Keratinocyte (primary cell): Measurements from ENCODE around the gene GPBP1. TPM values are rescaled to one million over a fixed set of nuclear protein-coding genes. Genes with fewer than 3 reads are reported as not detected.
"Not testable (repeated sequence)": the region's sequence is repeated elsewhere in the genome, so short reads cannot be mapped to it uniquely, and the experiment has no call there.

Experiments
- DNase-seq: peaks from one replicate; pipeline ENCODE4 v3.0.0-alpha.2; 2011; ENCODE audit warnings: low read depth, missing footprints, low spot score
- FAIRE-seq: peaks from 2 replicates; lab custom pipeline; 2011; peaks lifted over from hg19 to GRCh38; lab: Jason Lieb, UNC
- H2AFZ ChIP-seq: 2 replicates; pipeline ENCODE4 v1.6.0; 2012; ENCODE audit warnings: low read length, control low read depth, inconsistent platforms; ENCODE audit not compliant: control insufficient read depth
- H3K27ac ChIP-seq: 2 replicates; pipeline ENCODE4 v1.5.1; 2011; ENCODE audit warnings: low read length; ENCODE audit not compliant: control insufficient read depth, insufficient read depth
- H3K27me3 ChIP-seq: 3 replicates; pipeline ENCODE4 v1.6.0; 2011; ENCODE audit warnings: low read length; ENCODE audit not compliant: control insufficient read depth, insufficient read depth; ENCODE audit errors: extremely low read depth
- H3K36me3 ChIP-seq, 2 experiments: 2 replicates in 1 of 2; 3 replicates in 1 of 2; pipeline ENCODE4 v1.5.1; 2011; ENCODE audit warnings: low read length in 2 of 2, mild to moderate bottlenecking in 1 of 2; ENCODE audit not compliant: control insufficient read depth in 2 of 2, insufficient read depth in 2 of 2; ENCODE audit errors: extremely low read depth in 1 of 2
- H3K4me1 ChIP-seq: 3 replicates; pipeline ENCODE4 v1.5.1; 2011; ENCODE audit warnings: low read length; ENCODE audit not compliant: control insufficient read depth, insufficient read depth; ENCODE audit errors: extremely low read depth
- H3K4me2 ChIP-seq: 3 replicates; pipeline ENCODE4 v1.6.0; 2011; ENCODE audit warnings: low read depth, low read length; ENCODE audit not compliant: control insufficient read depth, insufficient read depth; ENCODE audit errors: extremely low read depth
- H3K4me3 ChIP-seq, 3 experiments: fragments of 200-600 bp in 1 of 3; sonication (generic) in 1 of 3; 2 replicates in 2 of 3; 3 replicates in 1 of 3; pipeline ENCODE4 v1.5.1; 2011 to 2016; ENCODE audit warnings: low read length in 3 of 3, mild to moderate bottlenecking in 3 of 3, control low read depth in 2 of 3, inconsistent platforms in 1 of 3, low read depth in 1 of 3, mixed read lengths in 1 of 3, mixed run types in 1 of 3, moderate library complexity in 1 of 3; ENCODE audit not compliant: control insufficient read depth in 2 of 3, insufficient read depth in 2 of 3; ENCODE audit errors: extremely low read depth in 1 of 3
- H3K79me2 ChIP-seq: 2 replicates; pipeline ENCODE4 v1.6.0; 2012; ENCODE audit warnings: low read length; ENCODE audit not compliant: control insufficient read depth, insufficient read depth
- H3K9ac ChIP-seq: 3 replicates; pipeline ENCODE4 v1.6.0; 2011; ENCODE audit warnings: low read length; ENCODE audit not compliant: control insufficient read depth, insufficient read depth; ENCODE audit errors: extremely low read depth
- H3K9me1 ChIP-seq: 3 replicates; pipeline ENCODE4 v1.6.0; 2011; ENCODE audit warnings: low read length; ENCODE audit not compliant: control insufficient read depth, insufficient read depth; ENCODE audit errors: extremely low read depth
- H3K9me3 ChIP-seq: 2 replicates; pipeline ENCODE4 v1.5.1; 2012; ENCODE audit warnings: low read depth, low read length; ENCODE audit not compliant: control insufficient read depth
- H4K20me1 ChIP-seq: 3 replicates; pipeline ENCODE4 v1.6.0; 2011; ENCODE audit warnings: low read length; ENCODE audit not compliant: control insufficient read depth, insufficient read depth; ENCODE audit errors: extremely low read depth
- EZH2 ChIP-seq: IDR thresholded peaks from one replicate; pipeline ENCODE4 v1.6.1; 2012; ENCODE audit warnings: inconsistent platforms, mild to moderate bottlenecking, low read length, moderate library complexity
- dilution Hi-C: fragments of 300-500 bp; cut with MboI; formaldehyde crosslinking; loops from one replicate; pipeline ENCODE4 v1.7.0; 2020; ENCODE audit warnings: low sequenced_read_pairs; ENCODE audit not compliant: extremely low pct_ligation_motif_present
- polyA plus RNA-seq, 5 experiments: library from polyadenylated mRNA; depleted of rRNA in 3 of 5; stranded (reverse) in 3 of 5; stranded (forward) in 1 of 5; unstranded in 1 of 5; fragments of >200 nt; gene quantifications; 1 replicate in 1 of 5; 2 replicates in 3 of 5; 3 replicates in 1 of 5; pipeline versions ENCODE4 v1.2.1 to v1.2.3, GENCODE V29; 2011 to 2012; ENCODE audit warnings: missing spikeins in 2 of 5, low read depth in 1 of 5, low replicate concordance in 1 of 5
- TF ChIP-seq, protein P1 (sequence below), 3 experiments: IDR thresholded peaks in 1 of 3; conservative IDR thresholded peaks in 1 of 3; optimal IDR thresholded peaks in 1 of 3; 2 replicates in 2 of 3; 3 replicates in 1 of 3; pipeline versions ENCODE3 to v1.5.1; 2011; ENCODE audit warnings: low read length in 3 of 3, mild to moderate bottlenecking in 3 of 3, moderate library complexity in 2 of 3, control low read depth in 1 of 3, inconsistent platforms in 1 of 3; ENCODE audit not compliant: insufficient read depth in 2 of 3; ENCODE audit errors: extremely low read depth in 1 of 3

GPBP1 gene
- polyA plus RNA-seq, 1 donor (not counting 4 experiments of a cell fraction or from before 2014, with no cell fraction given) = 44.1 TPM

DNA sequence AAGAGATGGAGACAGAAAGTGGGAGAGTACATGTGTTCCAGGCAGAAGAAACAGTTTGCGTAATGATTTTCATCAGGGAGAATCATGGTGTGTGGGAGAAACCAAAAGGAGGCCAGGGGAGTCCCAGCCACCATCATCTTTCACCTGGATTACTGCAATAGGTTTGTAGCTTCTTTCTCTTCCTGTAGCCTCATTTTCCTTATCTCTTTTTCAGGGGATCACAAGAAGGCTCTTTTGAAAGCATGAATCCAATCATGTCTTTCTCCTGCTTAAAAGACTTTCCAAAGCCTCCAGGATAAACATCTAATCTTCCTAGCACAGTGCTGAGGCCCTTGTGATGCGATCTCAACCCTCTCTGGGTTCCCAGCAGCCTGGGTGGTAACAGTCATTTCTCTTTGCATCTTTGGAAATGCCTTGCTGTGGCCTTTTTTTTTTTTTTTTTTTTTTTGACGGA, 10.3 kb upstream of the GPBP1 start:
- no peak overlapping the region for H3K27ac ChIP-seq

DNA sequence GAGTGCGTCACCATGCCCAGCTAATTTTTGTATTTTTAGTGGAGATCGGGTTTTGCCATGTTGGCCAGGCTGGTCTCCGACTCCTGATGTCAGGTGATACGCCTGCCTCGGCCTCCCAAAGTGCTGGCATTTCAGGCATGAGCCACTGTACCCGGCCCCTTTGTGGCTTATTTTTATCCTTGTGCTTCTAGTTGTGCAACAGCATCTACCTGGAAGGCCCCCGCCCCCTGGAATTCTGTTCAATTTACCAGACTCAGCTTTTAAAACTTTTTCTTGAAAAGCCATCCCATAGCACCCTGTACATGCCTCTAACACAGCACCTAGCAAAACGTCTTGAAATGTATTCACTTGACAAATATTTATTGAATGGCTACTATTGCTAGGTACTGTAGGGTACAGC, 9.7 kb upstream of the GPBP1 start:
- no peaks in the 10 kb centered on the region for H3K79me2 ChIP-seq
- H3K36me3 ChIP-seq = no peaks in the 10 kb centered on the region
- H4K20me1 ChIP-seq = no peaks in the 10 kb centered on the region
- H3K9ac ChIP-seq = no peak overlapping the region
- no peak for FAIRE-seq
- no peak overlapping the region for H2AFZ ChIP-seq
- H3K9me1 ChIP-seq = no peaks in the 10 kb centered on the region
- TF ChIP-seq, protein P1, sequence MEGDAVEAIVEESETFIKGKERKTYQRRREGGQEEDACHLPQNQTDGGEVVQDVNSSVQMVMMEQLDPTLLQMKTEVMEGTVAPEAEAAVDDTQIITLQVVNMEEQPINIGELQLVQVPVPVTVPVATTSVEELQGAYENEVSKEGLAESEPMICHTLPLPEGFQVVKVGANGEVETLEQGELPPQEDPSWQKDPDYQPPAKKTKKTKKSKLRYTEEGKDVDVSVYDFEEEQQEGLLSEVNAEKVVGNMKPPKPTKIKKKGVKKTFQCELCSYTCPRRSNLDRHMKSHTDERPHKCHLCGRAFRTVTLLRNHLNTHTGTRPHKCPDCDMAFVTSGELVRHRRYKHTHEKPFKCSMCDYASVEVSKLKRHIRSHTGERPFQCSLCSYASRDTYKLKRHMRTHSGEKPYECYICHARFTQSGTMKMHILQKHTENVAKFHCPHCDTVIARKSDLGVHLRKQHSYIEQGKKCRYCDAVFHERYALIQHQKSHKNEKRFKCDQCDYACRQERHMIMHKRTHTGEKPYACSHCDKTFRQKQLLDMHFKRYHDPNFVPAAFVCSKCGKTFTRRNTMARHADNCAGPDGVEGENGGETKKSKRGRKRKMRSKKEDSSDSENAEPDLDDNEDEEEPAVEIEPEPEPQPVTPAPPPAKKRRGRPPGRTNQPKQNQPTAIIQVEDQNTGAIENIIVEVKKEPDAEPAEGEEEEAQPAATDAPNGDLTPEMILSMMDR (optimal IDR thresholded peaks at IDR 0.05 in 1 of 3, IDR thresholded peaks at IDR 0.05 in 1 of 3, conservative IDR thresholded peaks at IDR 0.05 in 1 of 3; ENCODE audit: extremely low read depth in 1 of 3, insufficient read depth in 2 of 3, low read length in 3 of 3) = no peak
- no peak for TF ChIP-seq EZH2
- DNase-seq = no peak
- H3K4me1 ChIP-seq = no peaks in the 10 kb centered on the region
- H3K27ac ChIP-seq = no peak overlapping the region
- no peak overlapping the region for H3K4me3 ChIP-seq
- no peaks in the 10 kb centered on the region for H3K9me3 ChIP-seq
- H3K4me2 ChIP-seq = no peak overlapping the region
- H3K27me3 ChIP-seq = no peaks in the 10 kb centered on the region
- dilution Hi-C loops = no loop called here

More for the DNA sequence above, 10.3 kb upstream of the GPBP1 start:
- dilution Hi-C loops = no loop called here
- DNase-seq (no peak), FAIRE-seq (no peak)
- Histone ChIP-seq H4K20me1 (no peaks in the 10 kb centered on the region), H3K9me1 (no peaks in the 10 kb centered on the region), H3K4me3 (no peak overlapping the region), H3K4me2 (no peak overlapping the region), H3K79me2 (no peaks in the 10 kb centered on the region), H2AFZ (no peak overlapping the region), H3K36me3 (no peaks in the 10 kb centered on the region), H3K4me1 (no peaks in the 10 kb centered on the region), H3K9ac (no peak overlapping the region), H3K27me3 (no peaks in the 10 kb centered on the region), H3K9me3 (no peaks in the 10 kb centered on the region)
- no peak for TF ChIP-seq EZH2
- TF ChIP-seq, protein P1 (optimal IDR thresholded peaks at IDR 0.05 in 1 of 3, IDR thresholded peaks at IDR 0.05 in 1 of 3, conservative IDR thresholded peaks at IDR 0.05 in 1 of 3; ENCODE audit: extremely low read depth in 1 of 3, insufficient read depth in 2 of 3, low read length in 3 of 3) = no peak

DNA sequence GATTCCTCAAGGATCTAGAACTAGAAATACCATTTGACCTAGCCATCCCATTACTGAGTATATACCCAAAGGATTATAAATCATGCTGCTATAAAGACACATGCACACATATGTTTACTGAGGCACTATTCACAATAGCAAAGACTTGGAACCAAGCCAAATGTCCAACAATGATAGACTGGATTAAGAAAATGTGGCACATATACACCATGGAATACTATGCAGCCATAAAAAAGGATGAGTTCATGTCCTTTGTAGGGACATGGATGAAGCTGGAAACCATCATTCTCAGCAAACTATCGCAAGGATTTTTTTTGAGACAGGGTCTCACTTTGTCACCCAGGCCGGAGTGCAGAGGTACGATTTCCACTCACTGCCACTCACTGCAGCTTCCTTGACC, 8.7 kb upstream of the GPBP1 start:
- DNase-seq, H3K9me1 ChIP-seq, H4K20me1 ChIP-seq, H3K9me3 ChIP-seq, H3K79me2 ChIP-seq, H3K36me3 ChIP-seq, H3K4me2 ChIP-seq, H3K27ac ChIP-seq, dilution Hi-C loops, H3K27me3 ChIP-seq, H3K4me3 ChIP-seq, FAIRE-seq, H2AFZ ChIP-seq, H3K4me1 ChIP-seq, H3K9ac ChIP-seq: not testable (repeated sequence)
